Skin of body (tissue), 2 donors: ENCODE data around the gene IL1R1. TPM values are rescaled to one million over a fixed set of nuclear protein-coding genes. Genes with fewer than 3 reads are reported as not detected.

Experiments
- DNase-seq: peaks from one replicate; lab custom pipeline; 2025; lab: John Stamatoyannopoulos, UW
- total RNA-seq: library from RNA; depleted of rRNA; stranded (reverse); fragments of >200 nt; gene quantifications from one replicate; pipeline ENCODE4 v1.2.3, GENCODE V29; 2014

The IL1R1 gene
- total RNA-seq, 1 donor from 2014 or later = 20.3 TPM

DNA sequence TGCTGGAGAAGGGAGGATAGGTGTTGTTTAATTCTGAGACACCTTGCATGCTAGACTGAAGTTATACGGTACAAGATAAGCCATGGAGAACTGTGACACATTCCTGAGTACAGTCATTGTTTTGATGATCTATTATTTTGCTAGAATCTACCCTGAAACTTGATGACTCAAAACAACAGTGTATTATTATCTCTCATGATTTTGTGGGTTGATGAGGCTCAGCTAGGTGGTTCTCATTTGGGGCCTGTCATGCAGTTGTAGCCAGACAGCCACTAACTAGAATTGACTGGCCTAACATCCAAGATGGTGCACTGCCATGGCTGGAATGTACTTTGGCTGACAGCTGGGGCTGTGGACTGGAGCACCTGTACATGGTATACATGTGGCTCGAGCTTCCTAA lies 5.4 kb upstream of the IL1R1 start:
- no peak for DNase-seq

DNA sequence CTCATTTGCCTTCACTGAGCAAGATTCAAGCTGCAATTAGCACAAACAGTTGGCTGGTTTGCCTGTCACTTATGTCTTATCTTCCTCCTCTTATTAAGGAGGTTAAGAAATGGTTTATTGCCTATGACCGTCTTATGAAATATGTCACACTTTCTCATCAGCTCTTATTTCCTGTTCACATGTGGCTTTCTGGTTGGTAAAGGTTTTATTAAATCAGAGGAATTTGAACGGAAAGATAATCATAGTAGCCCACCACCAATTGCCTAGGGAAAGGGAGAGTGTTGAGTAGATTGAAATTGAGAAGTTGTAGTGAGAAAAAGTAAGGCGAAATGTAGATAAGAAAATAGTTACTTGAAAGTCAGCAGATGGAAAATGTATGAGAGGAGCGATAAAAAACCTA lies 4.2 kb upstream of the IL1R1 start:
- DNase-seq = no peak

DNA sequence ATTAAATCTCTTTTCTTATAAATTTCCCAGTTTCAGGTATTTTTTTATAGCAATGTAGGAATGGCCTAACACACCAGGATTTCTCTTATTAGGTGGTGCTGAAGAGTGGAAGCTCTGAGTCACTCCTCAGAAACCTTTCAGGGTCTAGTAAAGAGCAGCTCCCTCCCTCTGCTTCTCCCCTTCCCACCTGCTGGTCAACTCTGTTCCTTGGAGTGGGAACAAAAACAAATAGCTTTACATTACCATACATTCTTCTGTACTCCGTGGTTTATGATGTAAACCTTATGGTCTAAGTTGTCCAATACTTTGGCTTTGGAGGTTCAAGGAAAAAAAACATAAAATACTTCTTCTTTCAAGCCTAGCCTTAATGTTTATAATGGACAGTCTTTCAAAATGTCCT lies 2.7 kb upstream of the IL1R1 start:
- DNase-seq = no peak

DNA sequence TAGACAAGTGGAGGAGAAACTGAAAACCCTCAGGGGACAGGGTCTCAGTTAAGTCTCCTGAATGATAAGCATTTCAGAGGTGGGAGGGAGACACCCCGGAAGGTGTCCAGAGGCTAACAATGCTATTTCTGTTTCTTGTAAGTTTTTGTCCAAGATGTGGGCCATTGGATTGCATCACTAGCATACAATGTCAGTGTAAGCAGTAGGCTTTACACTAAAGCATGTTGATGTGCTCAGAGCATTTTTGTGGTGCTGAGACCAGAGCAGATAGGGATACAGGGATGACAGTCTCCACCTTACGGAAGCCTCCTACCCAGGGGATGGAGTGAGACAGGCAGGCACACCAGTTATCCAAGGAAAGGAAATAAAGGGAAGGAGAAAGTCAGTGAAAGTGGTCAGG lies 2.2 kb upstream of the IL1R1 start:
- no peak for DNase-seq

GRCh38 chr2:102141011-102141943 lies 1.3 kb upstream of the IL1R1 start:
- peak; percentile 85 for DNase-seq

- DNase-seq = peak; percentile 70
These were observed 393 bp downstream of the IL1R1 start for GRCh38 chr2:102142829-102143449.

DNA sequence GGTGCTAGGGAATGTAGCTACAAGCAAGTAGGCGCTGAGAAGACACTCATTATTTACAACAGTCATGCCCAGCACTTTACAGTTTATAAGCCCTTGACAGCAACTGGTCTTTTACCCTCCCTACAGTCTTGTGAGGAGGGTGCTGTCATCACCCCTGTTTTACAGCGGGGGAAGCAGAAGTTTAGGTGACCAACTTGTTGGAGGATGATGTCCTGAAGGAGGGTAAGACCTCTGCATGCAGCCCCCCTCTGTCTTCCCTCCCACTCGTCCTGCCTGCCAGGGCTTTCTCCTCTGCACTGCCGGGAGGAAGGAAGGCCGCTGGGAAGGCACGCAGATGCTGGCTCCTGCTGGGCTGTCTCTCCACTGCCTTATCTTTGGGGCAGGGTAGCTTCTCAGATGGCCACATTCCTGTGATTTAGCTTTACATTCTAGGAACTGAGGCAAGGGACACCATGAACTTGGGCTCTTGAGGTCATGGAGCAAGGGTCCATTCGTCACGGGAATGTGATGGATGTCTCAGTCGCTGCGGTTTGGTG lies 972 bp downstream of the IL1R1 start:
- no peak for DNase-seq

DNA sequence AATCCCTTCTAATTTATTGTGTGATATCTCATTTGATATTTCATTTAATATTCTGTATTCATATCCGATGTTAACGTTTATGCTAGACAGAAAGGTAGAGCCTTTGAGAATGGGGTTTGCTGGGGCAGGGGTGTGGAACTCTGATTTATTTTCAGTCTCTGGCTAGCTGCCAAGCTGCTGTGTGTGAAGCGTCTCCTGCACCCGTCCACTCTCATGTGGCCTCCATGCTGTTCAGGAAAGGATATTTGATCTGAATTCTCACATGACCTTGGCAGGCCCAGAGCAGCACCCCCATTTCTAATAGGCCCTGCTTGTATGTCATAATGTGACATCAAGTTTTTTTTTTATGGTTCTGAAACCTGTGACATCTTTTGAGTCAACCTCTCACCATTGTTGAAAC lies 1.6 kb downstream of the IL1R1 start:
- no peak for DNase-seq

DNA sequence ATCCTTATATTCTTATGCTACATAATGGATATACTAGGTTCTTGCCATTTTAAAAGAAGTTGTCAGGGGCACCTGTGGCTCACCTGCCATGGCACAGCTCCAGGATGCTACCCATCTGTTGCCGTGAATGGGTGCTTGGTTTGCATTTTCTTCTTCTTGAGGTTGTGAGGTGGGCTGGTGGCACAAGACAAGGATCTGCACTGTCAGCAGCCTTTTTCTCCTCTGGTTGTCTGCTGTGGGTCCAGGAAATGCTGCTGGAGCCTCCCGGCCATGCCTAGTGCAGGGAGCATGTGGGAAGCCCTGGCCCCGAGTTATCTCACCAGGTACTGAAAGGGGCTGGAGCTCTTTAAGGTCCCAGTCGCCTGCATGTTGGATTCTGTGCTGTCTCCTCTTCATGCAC lies 2.6 kb downstream of the IL1R1 start:
- DNase-seq = no peak

GRCh38 chr2:102145934-102146333 lies 3.4 kb downstream of the IL1R1 start:
- no peak for DNase-seq

- DNase-seq = no peak
These were observed 5.4 kb downstream of the IL1R1 start for GRCh38 chr2:102147935-102148334.

DNA sequence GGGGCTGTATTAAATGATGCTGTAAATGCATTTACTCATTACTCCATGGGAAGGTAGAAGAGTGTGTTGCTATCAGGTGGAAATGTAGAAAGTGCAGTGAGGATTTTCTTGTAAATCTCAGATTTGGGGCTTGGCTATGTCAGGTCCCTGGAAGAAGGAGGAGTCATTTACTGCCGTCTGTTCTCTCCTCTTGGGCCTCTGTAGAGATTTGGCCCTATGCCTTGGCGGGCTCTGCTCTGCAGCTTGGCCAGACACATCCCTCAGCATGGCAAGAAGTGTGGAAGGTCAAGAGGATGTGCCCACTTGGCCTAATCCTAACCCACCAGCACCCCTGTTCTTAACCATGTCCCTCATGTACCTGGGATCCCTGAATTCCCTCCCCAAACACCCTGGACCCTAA lies 6.7 kb downstream of the IL1R1 start:
- DNase-seq = no peak

DNA sequence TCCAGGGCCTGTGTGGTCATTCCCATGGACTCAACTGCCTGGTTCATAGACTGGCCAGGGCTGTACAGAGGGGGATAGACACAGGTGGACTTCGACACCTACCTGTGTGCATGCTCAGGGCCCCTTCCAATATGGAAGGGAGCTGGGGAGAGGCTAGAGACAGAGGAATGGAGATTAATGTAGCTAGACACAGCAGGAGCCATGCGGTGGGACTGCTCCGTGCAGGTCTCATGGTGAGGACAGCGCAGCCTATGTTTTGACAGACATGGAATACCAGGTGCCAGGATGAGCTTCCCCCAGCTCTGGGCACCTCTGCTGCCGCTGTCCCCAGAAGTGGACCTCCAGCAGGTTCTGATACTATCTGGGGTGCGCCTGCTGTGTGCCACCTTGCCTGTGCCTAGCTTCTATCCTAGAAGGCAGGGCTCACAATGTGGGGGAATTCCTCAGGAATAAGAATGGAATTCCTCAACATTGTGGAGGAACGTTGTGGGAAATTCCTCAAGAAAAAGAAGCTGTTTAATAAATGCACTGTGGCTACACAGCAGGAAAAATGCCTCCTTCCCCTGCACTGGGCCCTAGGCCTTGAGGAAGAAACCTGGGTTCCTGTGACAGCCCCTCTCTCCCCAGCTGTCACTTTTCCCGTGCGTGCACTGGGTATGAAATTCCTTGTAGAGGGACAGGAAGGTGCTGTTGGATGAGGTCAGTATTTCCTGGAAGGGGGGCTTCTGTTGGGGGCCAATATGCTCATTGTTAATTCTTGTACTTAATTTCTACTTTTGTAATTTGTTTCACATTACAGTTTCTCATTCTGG lies 7.3 kb downstream of the IL1R1 start:
- peak; percentile 65 for DNase-seq

- no peak for DNase-seq
These were observed 11.8 kb downstream of the IL1R1 start for GRCh38 chr2:102154364-102154763.

- DNase-seq = no peak
These were observed 12.6 kb downstream of the IL1R1 start for GRCh38 chr2:102154946-102155702.

GRCh38 chr2:102155703-102156515 lies 13.4 kb downstream of the IL1R1 start:
- peak; percentile 40 for DNase-seq

DNA sequence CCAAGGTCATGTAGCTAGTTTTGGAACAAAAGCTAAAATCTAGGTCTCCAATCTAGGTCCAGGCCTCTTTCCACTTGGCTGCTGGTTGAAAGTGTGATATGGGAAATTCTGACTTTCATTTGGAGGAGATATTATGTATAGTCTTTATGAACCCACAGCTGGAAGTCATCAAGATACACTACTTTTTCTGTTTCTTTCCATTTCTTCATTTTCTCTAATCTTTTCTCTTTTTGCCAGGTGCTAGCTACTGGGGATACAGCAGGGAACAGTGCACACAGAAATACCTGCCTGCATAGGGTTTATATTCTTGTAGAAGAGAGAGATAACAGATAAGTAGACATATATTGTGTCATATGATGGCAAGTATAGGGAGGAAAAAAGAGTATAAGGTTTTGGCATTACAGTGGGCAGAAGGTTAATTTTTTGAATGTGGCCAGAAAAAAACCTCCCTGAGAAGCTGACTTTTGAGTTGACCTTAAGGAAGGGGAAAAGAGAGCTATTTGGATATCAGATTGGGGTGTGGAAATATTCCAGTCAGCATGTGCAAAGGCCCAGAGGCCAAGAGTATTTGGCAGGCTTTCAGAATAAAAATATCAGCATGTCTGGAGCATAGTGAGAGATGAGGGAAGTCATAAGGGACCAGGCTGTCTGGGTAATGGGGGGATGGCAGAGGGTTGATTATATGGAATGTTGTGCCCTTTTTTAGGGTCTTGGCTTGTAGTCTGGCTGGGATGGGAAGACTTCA lies 15.6 kb downstream of the IL1R1 start:
- no peak for DNase-seq

GRCh38 chr2:102159295-102159694 lies 16.7 kb downstream of the IL1R1 start:
- DNase-seq = no peak

GRCh38 chr2:102166189-102166845 lies 23.8 kb downstream of the IL1R1 start:
- DNase-seq = peak; percentile 31
